ENCODE results near the gene TFDP2.

- TF ChIP-seq EZH2 (IDR thresholded peaks at IDR 0.05; ENCODE audit: borderline replicate concordance, control insufficient read depth, low read depth, low read length) (no peak), MXI1 (IDR thresholded peaks at IDR 0.05; ENCODE audit: low read depth, low read length) (no peak), CREM (IDR thresholded peaks at IDR 0.05; ENCODE audit: low read depth) (no peak), JUND (IDR thresholded peaks at IDR 0.05; ENCODE audit: low read depth, low read length) (no peak), TARDBP (IDR thresholded peaks at IDR 0.05; ENCODE audit: borderline replicate concordance) (no peak), FOXM1 (IDR thresholded peaks at IDR 0.05; ENCODE audit: low read depth, low read length) (no peak), CHD2 (IDR thresholded peaks at IDR 0.05; ENCODE audit: borderline replicate concordance, low read depth, low read length) (no peak), POLR2A (IDR thresholded peaks at IDR 0.05; ENCODE audit: low read depth, low read length) (no peak), YY1 (IDR thresholded peaks at IDR 0.05; ENCODE audit: low read depth, low read length) (no peak), ZSCAN29 (IDR thresholded peaks at IDR 0.05) (no peak)
- TF ChIP-seq, protein P1, sequence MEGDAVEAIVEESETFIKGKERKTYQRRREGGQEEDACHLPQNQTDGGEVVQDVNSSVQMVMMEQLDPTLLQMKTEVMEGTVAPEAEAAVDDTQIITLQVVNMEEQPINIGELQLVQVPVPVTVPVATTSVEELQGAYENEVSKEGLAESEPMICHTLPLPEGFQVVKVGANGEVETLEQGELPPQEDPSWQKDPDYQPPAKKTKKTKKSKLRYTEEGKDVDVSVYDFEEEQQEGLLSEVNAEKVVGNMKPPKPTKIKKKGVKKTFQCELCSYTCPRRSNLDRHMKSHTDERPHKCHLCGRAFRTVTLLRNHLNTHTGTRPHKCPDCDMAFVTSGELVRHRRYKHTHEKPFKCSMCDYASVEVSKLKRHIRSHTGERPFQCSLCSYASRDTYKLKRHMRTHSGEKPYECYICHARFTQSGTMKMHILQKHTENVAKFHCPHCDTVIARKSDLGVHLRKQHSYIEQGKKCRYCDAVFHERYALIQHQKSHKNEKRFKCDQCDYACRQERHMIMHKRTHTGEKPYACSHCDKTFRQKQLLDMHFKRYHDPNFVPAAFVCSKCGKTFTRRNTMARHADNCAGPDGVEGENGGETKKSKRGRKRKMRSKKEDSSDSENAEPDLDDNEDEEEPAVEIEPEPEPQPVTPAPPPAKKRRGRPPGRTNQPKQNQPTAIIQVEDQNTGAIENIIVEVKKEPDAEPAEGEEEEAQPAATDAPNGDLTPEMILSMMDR (IDR thresholded peaks at IDR 0.05 in 2 of 3, conservative IDR thresholded peaks at IDR 0.05 in 1 of 3; ENCODE audit: control insufficient read depth in 2 of 3, extremely low read depth in 1 of 3, insufficient read depth in 1 of 3, low read depth in 3 of 3, low read length in 3 of 3): no peak
These were observed 234.3 kb downstream of the TFDP2 start for GRCh38 chr3:141915016-141915415.
